ENCODE data around the gene TMPRSS11F.

Gene TMPRSS11F

GRCh38 chr4:68062501-68062900, 67.2 kb downstream of the TMPRSS11F start:
- ChIA-PET CTCF (no interaction called here), POLR2A (no interaction called here)
- Histone ChIP-seq H3K4me1 (ENCODE audit: control insufficient read depth, insufficient read depth, low read length) (no peaks in the 10 kb centered on the region), H3K4me3 (ENCODE audit: low read depth, low read length) (no peak overlapping the region), H3K9me3 (ENCODE audit: control insufficient read depth, insufficient read depth, low read depth, low read length) (no peaks in the 10 kb centered on the region), H3K36me3 (ENCODE audit: control insufficient read depth in 2 of 2, insufficient read depth in 1 of 2, low read length in 2 of 2) (no peaks in the 10 kb centered on the region), H3K27ac (ENCODE audit: extremely low read depth, low read depth, low read length) (no peak overlapping the region)
- no peak for TF ChIP-seq ZFP41 (tag by site-specific recombination; IDR thresholded peaks at IDR 0.05; ENCODE audit: borderline replicate concordance)
- no peak for TF ChIP-seq ZNF2 (tag by site-specific recombination; IDR thresholded peaks at IDR 0.05)
- no peak for TF ChIP-seq ZSCAN30 (tag by site-specific recombination; IDR thresholded peaks at IDR 0.05)
- TF ChIP-seq ZFP37 (tag by site-specific recombination; IDR thresholded peaks at IDR 0.05) = no peak
- no peak for TF ChIP-seq ZNF239 (tag by site-specific recombination; IDR thresholded peaks at IDR 0.05)
- TF ChIP-seq ZNF518A (tag by site-specific recombination; conservative IDR thresholded peaks at IDR 0.05; ENCODE audit: low read depth) = no peak

GRCh38 chr4:68038272-68038671, 91.4 kb downstream of the TMPRSS11F start:
- no peak overlapping the region for H3K27ac ChIP-seq (ENCODE audit: extremely low read depth, low read depth, low read length)
- H3K4me3 ChIP-seq (ENCODE audit: low read depth, low read length) = no peak overlapping the region
- H3K9me3 ChIP-seq (ENCODE audit: control insufficient read depth, insufficient read depth, low read depth, low read length) = no peaks in the 10 kb centered on the region
- TF ChIP-seq ZNF175 (tag by site-specific recombination; IDR thresholded peaks at IDR 0.05) (no peak), ZSCAN4 (tag by site-specific recombination; IDR thresholded peaks at IDR 0.05) (no peak), ZNF580 (tag by site-specific recombination; IDR thresholded peaks at IDR 0.05) (no peak), PBX3 (CRISPR knock-in tag; IDR thresholded peaks at IDR 0.05) (no peak), AEBP2 (tag by site-specific recombination; IDR thresholded peaks at IDR 0.05; ENCODE audit: borderline replicate concordance) (no peak), ZNF473 (tag by site-specific recombination; IDR thresholded peaks at IDR 0.05) (no peak), ZSCAN30 (tag by site-specific recombination; IDR thresholded peaks at IDR 0.05) (no peak), ZNF140 (tag by site-specific recombination; IDR thresholded peaks at IDR 0.05) (no peak), SCRT2 (tag by site-specific recombination; IDR thresholded peaks at IDR 0.05) (no peak), ZBTB26 (tag by site-specific recombination; optimal IDR thresholded peaks at IDR 0.05) (no peak), ZNF529 (tag by site-specific recombination; IDR thresholded peaks at IDR 0.05; ENCODE audit: insufficient replicate concordance) (no peak), ZNF654 (tag by site-specific recombination; IDR thresholded peaks at IDR 0.05; ENCODE audit: low read depth) (no peak), ZBTB11 (tag by site-specific recombination; conservative IDR thresholded peaks at IDR 0.05; ENCODE audit: low read depth) (no peak), OSR2 (tag by site-specific recombination; IDR thresholded peaks at IDR 0.05) (no peak), ZNF48 (tag by site-specific recombination; IDR thresholded peaks at IDR 0.05) (no peak), ZFHX2 (tag by site-specific recombination; conservative IDR thresholded peaks at IDR 0.05) (no peak)
- ChIA-PET CTCF (no interaction called here), POLR2A (no interaction called here)
- H3K36me3 ChIP-seq (ENCODE audit: control insufficient read depth in 2 of 2, insufficient read depth in 1 of 2, low read length in 2 of 2) = no peaks in the 10 kb centered on the region
- H3K4me1 ChIP-seq (ENCODE audit: control insufficient read depth, insufficient read depth, low read length) = no peaks in the 10 kb centered on the region

Data from HEK293 (cell line).